GM15510 (cell line): Measurements from ENCODE around the gene PPP3CA.

Source experiments
- POLR2A ChIP-seq: IDR thresholded peaks from 3 replicates; pipeline ENCODE4 v1.6.1; 2011; ENCODE audit warnings: borderline replicate concordance; ENCODE audit not compliant: insufficient read length; ENCODE audit errors: extremely low read depth

Gene PPP3CA

GRCh38 chr4:101081166-101081565, 266.2 kb downstream of the PPP3CA start:
- no peak for TF ChIP-seq POLR2A

GRCh38 chr4:101078950-101079349, 268.4 kb downstream of the PPP3CA start:
- TF ChIP-seq POLR2A = no peak

- no peak for TF ChIP-seq POLR2A
Measured at GRCh38 chr4:101076032-101076431, 271.3 kb downstream of the PPP3CA start.

- TF ChIP-seq POLR2A = no peak
Measured at GRCh38 chr4:101075536-101075935, 271.8 kb downstream of the PPP3CA start.

- TF ChIP-seq POLR2A = no peak
Measured at GRCh38 chr4:101074326-101074725, 273.0 kb downstream of the PPP3CA start.

GRCh38 chr4:101071241-101071640, 276.1 kb downstream of the PPP3CA start:
- no peak for TF ChIP-seq POLR2A

GRCh38 chr4:101068115-101068514, 279.2 kb downstream of the PPP3CA start:
- no peak for TF ChIP-seq POLR2A

- TF ChIP-seq POLR2A = no peak
Measured at GRCh38 chr4:101067383-101067782, 279.9 kb downstream of the PPP3CA start.

GRCh38 chr4:101066626-101067170, 280.6 kb downstream of the PPP3CA start:
- TF ChIP-seq POLR2A = no peak

GRCh38 chr4:101065935-101066485, 281.3 kb downstream of the PPP3CA start:
- TF ChIP-seq POLR2A = no peak

- no peak for TF ChIP-seq POLR2A
Measured at GRCh38 chr4:101065346-101065745, 282.0 kb downstream of the PPP3CA start.

- TF ChIP-seq POLR2A = no peak
Measured at GRCh38 chr4:101064541-101065180, 282.7 kb downstream of the PPP3CA start.

GRCh38 chr4:101055392-101055791, 291.9 kb downstream of the PPP3CA start:
- no peak for TF ChIP-seq POLR2A

GRCh38 chr4:101050837-101051205, 296.5 kb downstream of the PPP3CA start:
- TF ChIP-seq POLR2A = no peak

- TF ChIP-seq POLR2A = no peak
Measured at GRCh38 chr4:101050088-101050836, 297.1 kb downstream of the PPP3CA start.
